Measurements from ENCODE around the gene LAGE3. TPM values are rescaled to one million over a fixed set of nuclear protein-coding genes. Genes with fewer than 3 reads are reported as not detected.

The LAGE3 gene
- total and polyA plus RNA-seq, 2 of the 13 experiments (the other 11 are each of a cell fraction or from before 2014, with no cell fraction given): 7.6 to 12.7 TPM

GRCh38 chrX:154457491-154458115 lies 21.5 kb downstream of the LAGE3 start (continued):
- no peak for TF ChIP-seq ZNF407 (CRISPR knock-in tag; IDR thresholded peaks at IDR 0.05; ENCODE audit: not compliant biosample characterization)
- no peak for TF ChIP-seq ZNF691 (CRISPR knock-in tag; IDR thresholded peaks at IDR 0.05; ENCODE audit: borderline replicate concordance, low read depth)
- TF ChIP-seq ZNF558 (CRISPR knock-in tag; IDR thresholded peaks at IDR 0.05; ENCODE audit: borderline replicate concordance): no peak
- TF ChIP-seq TBX3 (IDR thresholded peaks at IDR 0.05; ENCODE audit: borderline replicate concordance): no peak
- no peak for TF ChIP-seq LBX2 (CRISPR knock-in tag; IDR thresholded peaks at IDR 0.05; ENCODE audit: borderline replicate concordance)
- TF ChIP-seq ZNF326 (CRISPR knock-in tag; IDR thresholded peaks at IDR 0.05; ENCODE audit: borderline replicate concordance): no peak
- TF ChIP-seq ZBTB14 (CRISPR knock-in tag; IDR thresholded peaks at IDR 0.05): peak; percentile 86
- no peak for TF ChIP-seq SRY (CRISPR knock-in tag; IDR thresholded peaks at IDR 0.05)
- peak; percentile 44; the same call in 1 of the 2 replicates for TF ChIP-seq SIN3A (IDR thresholded peaks at IDR 0.05; ENCODE audit: borderline replicate concordance, low read depth, low read length)
- TF ChIP-seq CCDC6 (CRISPR knock-in tag; IDR thresholded peaks at IDR 0.05): no peak
- TF ChIP-seq ZNF547 (CRISPR knock-in tag; IDR thresholded peaks at IDR 0.05): no peak
- TF ChIP-seq RARG (CRISPR knock-in tag; IDR thresholded peaks at IDR 0.05; ENCODE audit: low read depth): no peak
- TF ChIP-seq EED (CRISPR knock-in tag; IDR thresholded peaks at IDR 0.05): no peak
- no peak for TF ChIP-seq ZNF3 (CRISPR knock-in tag; IDR thresholded peaks at IDR 0.05)
- TF ChIP-seq RFXAP (CRISPR knock-in tag; IDR thresholded peaks at IDR 0.05; ENCODE audit: borderline replicate concordance): no peak
